Lung (tissue), 12 donors: ENCODE data around the gene ELL. TPM values are rescaled to one million over a fixed set of nuclear protein-coding genes. Genes with fewer than 3 reads are reported as not detected.
A peak's percentile ranks its signal among the peaks of the same experiment; 100 is the strongest.

Experiments
- ATAC-seq: fragments of 200-7000 bp; cut with Tn5 transposase; one replicate; pipeline ENCODE4 v1.9.1; 2020; ENCODE audit warnings: moderate number of reproducible peaks; ENCODE audit not compliant: insufficient read depth, low FRiP score
- DNase-seq, 3 donors: peaks; one replicate each; pipeline ENCODE4 v3.0.0-alpha.2; 2013 to 2017
- H3K27ac ChIP-seq, 2 donors: one replicate each; pipeline ENCODE4 v1.5.1; 2013; ENCODE audit warnings: mild to moderate bottlenecking in 2 of 2, moderate library complexity in 2 of 2, control low read depth in 1 of 2, inconsistent platforms in 1 of 2, low read depth in 1 of 2, low read length in 1 of 2
- H3K27me3 ChIP-seq, 3 donors: one replicate each; pipeline ENCODE4 v1.5.1; 2013; ENCODE audit warnings: low read length in 2 of 3; ENCODE audit not compliant: control insufficient read depth in 3 of 3, insufficient read depth in 3 of 3
- H3K36me3 ChIP-seq, 4 donors: one replicate each; pipeline ENCODE4 v1.5.1; 2013; ENCODE audit warnings: low read length in 4 of 4, mild to moderate bottlenecking in 1 of 4, moderate library complexity in 1 of 4; ENCODE audit not compliant: control insufficient read depth in 4 of 4, insufficient read depth in 4 of 4
- H3K4me1 ChIP-seq, 5 donors: one replicate each; pipeline ENCODE4 v1.5.1; 2013; ENCODE audit warnings: low read length in 5 of 5, mild to moderate bottlenecking in 2 of 5, moderate library complexity in 1 of 5; ENCODE audit not compliant: control insufficient read depth in 5 of 5, insufficient read depth in 5 of 5
- H3K4me3 ChIP-seq: one replicate; pipeline ENCODE4 v1.5.1; 2013; ENCODE audit warnings: mild to moderate bottlenecking, control low read depth, moderate library complexity
- H3K9ac ChIP-seq, 2 donors: one replicate each; pipeline ENCODE4 v1.5.1; 2013; ENCODE audit warnings: low read length in 2 of 2, control low read depth in 1 of 2; ENCODE audit not compliant: insufficient read depth in 1 of 2
- H3K9me3 ChIP-seq, 4 donors: one replicate each; pipeline ENCODE4 v1.5.1; 2013; ENCODE audit warnings: low read length in 3 of 4, mild to moderate bottlenecking in 1 of 4, moderate library complexity in 1 of 4; ENCODE audit not compliant: control insufficient read depth in 4 of 4, insufficient read depth in 3 of 4
- CTCF ChIP-seq: IDR thresholded peaks from 2 replicates; pipeline ENCODE4 v1.5.1; 2012; ENCODE audit warnings: mild to moderate bottlenecking; ENCODE audit errors: control extremely low read depth, extremely low read depth
- whole genome bisulfite sequencing, 2 donors: extraction: QIAGEN DNeasy Blood & Tissue Kit; methylation state at CpG; one replicate each; pipeline ENCODE4 v1.1.7; 2013; 5-methylcytosine and 5-hydroxymethylcytosine counted together
- polyA plus RNA-seq, 2 donors: library from polyadenylated mRNA; stranded (reverse); fragments of 200-250 nt; gene quantifications; one replicate each; pipeline ENCODE4 v1.2.1, GENCODE V29; 2013
- total RNA-seq, 2 donors: library from RNA; depleted of rRNA in 1 of 2; stranded (reverse); fragments of >200 nt in 1 of 2; gene quantifications; one replicate each; pipeline ENCODE4 v1.2.1, GENCODE V29; 2014 to 2021
- donor health status: control.
- donor health status: control.
- donor health status: Bipolar disorder and iron deficiency.
- donor health status: healthy.
- donor health status: DM: yes; HTN: yes; CAD: no.

Gene ELL
- total and polyA plus RNA-seq, 4 donors, result 9.3 to 26.8 (median 20.7) TPM

- Histone ChIP-seq H3K4me3 (no peak overlapping the region), H3K4me1 (peaks cover 0 to 44% (median 26%) of the 10 kb centered on the region in 5 donors), H3K9me3 (no peaks in the 10 kb centered on the region), H3K36me3 (no peaks in the 10 kb centered on the region), H3K9ac (no peak overlapping the region), H3K27ac (no peak overlapping the region), H3K27me3 (no peaks in the 10 kb centered on the region)
- WGBS, 2 donors, result 87 to 91% methylated on average over 12 of the region's 12 CpGs
- ATAC-seq (no peak), DNase-seq (no peak)
- TF ChIP-seq CTCF, result no peak
Measured at GRCh38 chr19:18421371-18421959, 100.4 kb downstream of the ELL start.

GRCh38 chr19:18420930-18421329, 100.9 kb downstream of the ELL start:
- Histone ChIP-seq H3K9me3 (no peaks in the 10 kb centered on the region), H3K27me3 (no peaks in the 10 kb centered on the region), H3K4me1 (peaks cover 0 to 48% (median 31%) of the 10 kb centered on the region in 5 donors), H3K9ac (no peak overlapping the region), H3K36me3 (no peaks in the 10 kb centered on the region), H3K27ac (no peak overlapping the region), H3K4me3 (no peak overlapping the region)
- ATAC-seq, result no peak
- 28 to 73% methylated on average over 2 of the region's 2 CpGs for WGBS, 2 donors
- DNase-seq, result no peak
- TF ChIP-seq CTCF, result no peak

- H3K4me1 ChIP-seq, result peaks cover 0 to 53% (median 41%) of the 10 kb centered on the region in 5 donors
- no peak for ATAC-seq
- H3K4me3 ChIP-seq, result peak overlapping the region; percentile 68
- no peaks in the 10 kb centered on the region for H3K9me3 ChIP-seq
- peak overlapping the region; percentile 73 to 88 for H3K27ac ChIP-seq
- H3K27me3 ChIP-seq, result no peaks in the 10 kb centered on the region
- peak in 1 of 3 donors; percentile 52 for DNase-seq
- TF ChIP-seq CTCF, result no peak
- 1% methylated on average over 52 to 97 of the region's 97 CpGs for WGBS, 2 donors
- no peak overlapping the region for H3K9ac ChIP-seq
- no peaks in the 10 kb centered on the region for H3K36me3 ChIP-seq
Measured at GRCh38 chr19:18419699-18420460, 102.0 kb downstream of the ELL start.
